Nephron progenitor cell (in vitro differentiated cells): ENCODE results near the gene GID8.

Experiments
- DNase-seq: peaks from one replicate; pipeline ENCODE4 v3.0.0; 2021
- H3K27ac Mint-ChIP-seq: 2 replicates; pipeline ENCODE4 v1.8.0; 2021; ENCODE audit warnings: mild to moderate bottlenecking, moderate library complexity, mixed read lengths
- H3K27me3 Mint-ChIP-seq: 2 replicates; pipeline ENCODE4 v1.8.0; 2021; ENCODE audit warnings: mild to moderate bottlenecking, low read depth, mixed read lengths; ENCODE audit not compliant: poor library complexity
- H3K36me3 Mint-ChIP-seq: 2 replicates; pipeline ENCODE4 v1.8.0; 2021; ENCODE audit warnings: low read depth, mixed read lengths
- H3K4me1 Mint-ChIP-seq: 2 replicates; pipeline ENCODE4 v1.8.0; 2021; ENCODE audit warnings: mixed read lengths
- H3K4me3 Mint-ChIP-seq: 2 replicates; pipeline ENCODE4 v1.8.0; 2021; ENCODE audit warnings: mild to moderate bottlenecking, moderate library complexity, mixed read lengths
- H3K9me3 Mint-ChIP-seq: 2 replicates; pipeline ENCODE4 v1.8.0; 2021; ENCODE audit warnings: mild to moderate bottlenecking, moderate library complexity, mixed read lengths
- TF ChIP-seq, protein P1 (sequence below): fragments of 200-600 bp; sonication (generic); IDR thresholded peaks from 2 replicates; pipeline ENCODE4 v1.5.0; 2021; ENCODE audit warnings: antibody characterized with exemption

The GID8 gene

DNA sequence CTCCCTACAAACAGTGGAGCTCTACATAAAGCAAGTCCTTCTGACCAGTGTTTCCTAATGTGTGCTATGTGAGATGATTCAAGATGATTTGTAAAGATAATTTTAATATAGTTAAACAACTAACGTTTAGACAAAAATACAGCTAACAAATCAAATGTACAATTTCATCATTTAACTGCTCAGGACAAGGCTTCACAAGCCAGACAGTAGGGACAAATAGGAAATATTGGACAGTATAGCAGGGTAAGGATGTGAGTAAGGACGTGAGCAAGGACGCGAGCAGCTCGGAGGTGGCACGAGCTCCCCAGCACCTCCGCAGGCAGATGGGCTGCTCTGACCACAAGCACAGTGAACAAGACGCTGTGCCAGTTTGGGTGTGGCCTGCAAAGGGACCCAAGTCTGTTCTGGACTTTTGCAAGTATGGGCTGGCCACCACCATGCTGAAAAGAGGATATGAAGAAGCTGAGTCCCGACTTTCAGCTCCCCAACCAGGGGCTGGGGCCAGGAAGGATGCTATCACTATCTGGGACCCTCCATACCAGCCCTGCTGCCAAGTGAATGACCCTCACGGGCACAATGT lies 26.2 kb upstream of the GID8 start:
- TF ChIP-seq, protein P1, sequence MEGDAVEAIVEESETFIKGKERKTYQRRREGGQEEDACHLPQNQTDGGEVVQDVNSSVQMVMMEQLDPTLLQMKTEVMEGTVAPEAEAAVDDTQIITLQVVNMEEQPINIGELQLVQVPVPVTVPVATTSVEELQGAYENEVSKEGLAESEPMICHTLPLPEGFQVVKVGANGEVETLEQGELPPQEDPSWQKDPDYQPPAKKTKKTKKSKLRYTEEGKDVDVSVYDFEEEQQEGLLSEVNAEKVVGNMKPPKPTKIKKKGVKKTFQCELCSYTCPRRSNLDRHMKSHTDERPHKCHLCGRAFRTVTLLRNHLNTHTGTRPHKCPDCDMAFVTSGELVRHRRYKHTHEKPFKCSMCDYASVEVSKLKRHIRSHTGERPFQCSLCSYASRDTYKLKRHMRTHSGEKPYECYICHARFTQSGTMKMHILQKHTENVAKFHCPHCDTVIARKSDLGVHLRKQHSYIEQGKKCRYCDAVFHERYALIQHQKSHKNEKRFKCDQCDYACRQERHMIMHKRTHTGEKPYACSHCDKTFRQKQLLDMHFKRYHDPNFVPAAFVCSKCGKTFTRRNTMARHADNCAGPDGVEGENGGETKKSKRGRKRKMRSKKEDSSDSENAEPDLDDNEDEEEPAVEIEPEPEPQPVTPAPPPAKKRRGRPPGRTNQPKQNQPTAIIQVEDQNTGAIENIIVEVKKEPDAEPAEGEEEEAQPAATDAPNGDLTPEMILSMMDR = no peak
- no peak for DNase-seq
- H3K9me3 Mint-ChIP-seq = no peaks in the 10 kb centered on the region
- no peak overlapping the region for H3K4me3 Mint-ChIP-seq
- H3K27me3 Mint-ChIP-seq = no peaks in the 10 kb centered on the region
- peaks cover 34% of the 10 kb centered on the region for H3K4me1 Mint-ChIP-seq
- H3K36me3 Mint-ChIP-seq = peaks cover 52% of the 10 kb centered on the region
- H3K27ac Mint-ChIP-seq = peak overlapping the region; percentile 51

DNA sequence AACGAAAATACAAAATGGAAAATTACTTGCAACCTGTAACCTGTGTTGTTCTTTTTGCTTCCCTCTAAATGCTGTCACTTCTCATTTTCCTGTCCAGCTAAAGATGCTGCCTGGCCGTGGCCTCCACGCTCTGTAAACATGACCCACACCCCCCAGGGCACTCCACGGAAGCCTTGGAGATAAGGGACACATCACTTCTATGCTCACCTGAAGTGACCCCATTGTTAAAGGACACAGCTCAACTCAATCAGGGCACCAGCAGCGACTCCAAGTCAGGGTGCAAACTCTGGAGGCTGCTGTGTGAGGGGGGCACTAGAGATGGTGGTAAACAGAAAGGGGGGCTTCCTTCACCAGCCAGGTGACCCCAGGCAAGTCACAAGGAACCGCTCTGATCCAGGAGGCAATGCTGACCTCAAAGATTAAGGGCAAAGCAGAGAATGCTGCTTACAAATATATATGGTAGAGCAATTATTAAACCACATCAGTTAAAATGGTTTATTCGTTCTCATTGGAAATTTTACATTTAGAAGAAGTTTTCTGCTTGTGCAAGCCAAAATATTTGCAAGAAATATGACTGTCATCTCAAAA lies 24.8 kb upstream of the GID8 start:
- H3K27ac Mint-ChIP-seq = peak overlapping the region; percentile 89
- H3K36me3 Mint-ChIP-seq = peaks cover 41% of the 10 kb centered on the region
- H3K27me3 Mint-ChIP-seq = peaks cover 2% of the 10 kb centered on the region
- H3K4me3 Mint-ChIP-seq = no peak overlapping the region
- H3K4me1 Mint-ChIP-seq = peaks cover 48% of the 10 kb centered on the region
- no peak for DNase-seq
- TF ChIP-seq, protein P1 = no peak
- no peaks in the 10 kb centered on the region for H3K9me3 Mint-ChIP-seq

DNA sequence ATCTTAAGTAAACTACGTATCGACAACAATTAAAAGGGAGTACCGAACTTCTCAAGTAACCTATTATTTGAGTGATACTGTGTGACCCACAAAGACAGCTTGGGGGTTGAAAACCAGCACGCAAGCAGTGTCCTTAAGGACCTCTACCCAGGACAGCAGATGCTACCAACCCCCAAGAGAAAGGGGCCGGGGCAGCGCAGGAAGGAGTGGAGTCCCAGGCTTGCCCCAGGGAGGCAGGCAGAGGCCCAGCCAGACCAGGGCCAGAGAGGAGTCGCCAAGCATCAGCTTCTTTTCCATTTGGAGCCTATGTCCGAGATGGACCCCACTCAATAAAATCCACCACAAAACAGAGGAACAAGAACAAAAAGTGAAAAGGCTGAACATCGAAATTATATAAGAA lies 23.5 kb upstream of the GID8 start:
- TF ChIP-seq, protein P1 = no peak
- Mint-ChIP-seq H3K4me1 (peaks cover 61% of the 10 kb centered on the region), H3K27me3 (peaks cover 2% of the 10 kb centered on the region), H3K4me3 (no peak overlapping the region), H3K9me3 (no peaks in the 10 kb centered on the region), H3K36me3 (peaks cover 31% of the 10 kb centered on the region), H3K27ac (no peak overlapping the region)
- DNase-seq = no peak

DNA sequence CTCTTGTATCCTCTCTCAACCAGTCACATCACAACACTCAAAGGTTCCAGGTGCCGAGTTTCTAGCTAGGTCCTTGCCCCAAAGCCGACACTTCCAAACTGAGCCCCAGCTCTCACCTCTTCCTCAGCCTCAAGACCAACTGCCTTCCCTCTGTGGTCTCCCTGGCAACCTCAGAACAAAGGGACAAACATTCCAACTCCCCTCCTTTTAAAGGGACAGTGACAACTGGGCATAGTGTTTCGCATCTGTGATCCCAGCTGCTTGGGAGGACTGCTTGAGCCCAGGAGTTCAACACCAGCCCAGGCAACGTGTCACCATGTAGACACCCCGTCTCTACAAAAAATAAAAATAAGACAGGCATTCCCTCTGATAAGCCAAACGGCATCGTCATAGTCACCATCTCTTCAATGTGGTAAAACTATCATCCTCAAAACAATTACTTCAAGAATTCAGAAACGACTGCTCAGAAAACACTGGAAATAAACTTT lies 22.9 kb upstream of the GID8 start:
- Mint-ChIP-seq H3K4me3 (peak overlapping the region; percentile 73), H3K27ac (peak overlapping the region; percentile 99), H3K36me3 (peaks cover 26% of the 10 kb centered on the region), H3K9me3 (no peaks in the 10 kb centered on the region), H3K4me1 (peaks cover 66% of the 10 kb centered on the region), H3K27me3 (peaks cover 2% of the 10 kb centered on the region)
- DNase-seq = peak; percentile 58
- TF ChIP-seq, protein P1 = no peak

DNA sequence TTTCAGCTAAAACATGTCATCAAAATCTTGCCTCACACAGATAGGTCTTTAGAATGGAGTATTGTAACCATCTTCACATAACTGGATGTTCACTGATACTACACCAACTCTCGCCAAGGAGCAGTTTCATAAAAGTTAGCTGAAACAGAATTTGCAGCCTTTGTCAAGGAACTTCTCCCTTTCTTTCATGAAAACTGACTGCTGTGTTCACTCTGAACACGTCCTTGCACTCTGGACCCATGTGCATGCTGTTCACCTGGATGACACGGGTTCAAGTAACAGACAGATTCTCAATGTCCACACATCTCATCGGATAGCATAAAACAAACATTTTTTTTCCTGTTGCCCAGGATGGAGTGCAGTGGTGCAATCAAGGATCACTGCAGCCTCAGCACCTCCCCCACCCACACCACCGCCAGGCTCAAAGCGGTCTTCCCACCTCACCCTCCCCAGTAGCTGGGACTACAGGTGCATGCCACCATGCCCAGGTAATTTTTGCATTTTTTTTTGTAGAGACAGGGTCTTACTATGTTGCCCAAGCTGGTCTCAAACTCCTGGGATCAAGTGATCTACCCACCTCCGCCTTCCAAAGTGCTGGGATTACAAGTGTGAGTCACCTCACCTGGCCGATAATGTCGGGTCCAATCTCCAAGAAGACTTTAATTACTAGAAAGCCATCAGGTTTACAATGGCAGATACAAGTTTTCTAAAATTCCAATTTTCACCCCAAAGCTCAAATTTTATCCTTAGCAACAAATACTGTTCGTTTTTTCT lies 21.1 kb upstream of the GID8 start:
- H3K4me1 Mint-ChIP-seq = peaks cover 81% of the 10 kb centered on the region

More for the DNA sequence above, 21.1 kb upstream of the GID8 start:
- Mint-ChIP-seq H3K4me3 (peak overlapping the region; percentile 21), H3K27me3 (peaks cover 2% of the 10 kb centered on the region), H3K27ac (peak overlapping the region; percentile 43), H3K36me3 (peaks cover 8% of the 10 kb centered on the region), H3K9me3 (no peaks in the 10 kb centered on the region)
- TF ChIP-seq, protein P1 = no peak
- DNase-seq = no peak
